Panc1 (cell line): ENCODE results near the gene CEP104.

ENCODE experiments used
- POLR2AphosphoS5 ChIP-seq: IDR thresholded peaks from 2 replicates; pipeline ENCODE4 v1.6.1; 2012; ENCODE audit warnings: mild to moderate bottlenecking, low read depth, low read length, moderate library complexity
- REST ChIP-seq, 2 experiments: IDR thresholded peaks; 2 replicates each; pipeline ENCODE4 v1.6.1; 2011 to 2012; ENCODE audit warnings: low read depth in 2 of 2, control low read depth in 1 of 2, low read length in 1 of 2, mild to moderate bottlenecking in 1 of 2, moderate library complexity in 1 of 2; ENCODE audit not compliant: insufficient read depth in 1 of 2
- SIN3A ChIP-seq: IDR thresholded peaks from 2 replicates; pipeline ENCODE4 v1.6.1; 2012; ENCODE audit warnings: low read depth, mild to moderate bottlenecking, low read length, moderate library complexity, borderline replicate concordance; ENCODE audit not compliant: insufficient read depth
- TCF7L2 ChIP-seq: IDR thresholded peaks from 2 replicates; pipeline ENCODE4 v1.6.1; 2011; ENCODE audit warnings: mild to moderate bottlenecking, low read depth, low read length, inconsistent platforms
- TF ChIP-seq, protein P1 (sequence below): fragments of 450-650 bp; IDR thresholded peaks from 2 replicates; pipeline ENCODE4 v1.5.1; 2017; ENCODE audit warnings: mild to moderate bottlenecking

- TF ChIP-seq, protein P1, sequence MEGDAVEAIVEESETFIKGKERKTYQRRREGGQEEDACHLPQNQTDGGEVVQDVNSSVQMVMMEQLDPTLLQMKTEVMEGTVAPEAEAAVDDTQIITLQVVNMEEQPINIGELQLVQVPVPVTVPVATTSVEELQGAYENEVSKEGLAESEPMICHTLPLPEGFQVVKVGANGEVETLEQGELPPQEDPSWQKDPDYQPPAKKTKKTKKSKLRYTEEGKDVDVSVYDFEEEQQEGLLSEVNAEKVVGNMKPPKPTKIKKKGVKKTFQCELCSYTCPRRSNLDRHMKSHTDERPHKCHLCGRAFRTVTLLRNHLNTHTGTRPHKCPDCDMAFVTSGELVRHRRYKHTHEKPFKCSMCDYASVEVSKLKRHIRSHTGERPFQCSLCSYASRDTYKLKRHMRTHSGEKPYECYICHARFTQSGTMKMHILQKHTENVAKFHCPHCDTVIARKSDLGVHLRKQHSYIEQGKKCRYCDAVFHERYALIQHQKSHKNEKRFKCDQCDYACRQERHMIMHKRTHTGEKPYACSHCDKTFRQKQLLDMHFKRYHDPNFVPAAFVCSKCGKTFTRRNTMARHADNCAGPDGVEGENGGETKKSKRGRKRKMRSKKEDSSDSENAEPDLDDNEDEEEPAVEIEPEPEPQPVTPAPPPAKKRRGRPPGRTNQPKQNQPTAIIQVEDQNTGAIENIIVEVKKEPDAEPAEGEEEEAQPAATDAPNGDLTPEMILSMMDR: no peak
- TF ChIP-seq REST (IDR thresholded peaks at IDR 0.05; ENCODE audit: insufficient read depth in 1 of 2, low read depth in 2 of 2, low read length in 1 of 2) (no peak), POLR2AphosphoS5 (no peak), SIN3A (no peak), TCF7L2 (no peak)
These were observed 77.6 kb downstream of the CEP104 start for GRCh38 chr1:3779265-3779911.
